ENCODE measurements around the gene AFAP1L2. TPM values are rescaled to one million over a fixed set of nuclear protein-coding genes. Genes with fewer than 3 reads are reported as not detected.

Gene AFAP1L2
- total RNA-seq, 1 donor from 2014 or later, result 0.98 TPM

GRCh38 chr10:114408112-114408967, 4.0 kb upstream of the AFAP1L2 start:
- no peak for DNase-seq (ENCODE audit: low spot score, unreplicated experiment)
- Mint-ChIP-seq H3K9me3 (ENCODE audit: low read depth) (no peaks in the 10 kb centered on the region), H3K4me1 (ENCODE audit: low read depth) (peaks cover 3% of the 10 kb centered on the region), H3K27me3 (peaks cover 77% of the 10 kb centered on the region), H3K27ac (no peak overlapping the region), H3K36me3 (ENCODE audit: insufficient read depth) (no peaks in the 10 kb centered on the region), H3K4me3 (ENCODE audit: low read depth) (no peak overlapping the region)
- TF ChIP-seq CTCF (IDR thresholded peaks at IDR 0.05; ENCODE audit: unreplicated experiment), result no peak

GRCh38 chr10:114406455-114406854, 2.2 kb upstream of the AFAP1L2 start:
- Mint-ChIP-seq H3K27me3 (peaks cover 85% of the 10 kb centered on the region), H3K9me3 (ENCODE audit: low read depth) (no peaks in the 10 kb centered on the region), H3K4me1 (ENCODE audit: low read depth) (peaks cover 6% of the 10 kb centered on the region), H3K36me3 (ENCODE audit: insufficient read depth) (no peaks in the 10 kb centered on the region), H3K27ac (no peak overlapping the region), H3K4me3 (ENCODE audit: low read depth) (no peak overlapping the region)
- no peak for TF ChIP-seq CTCF (IDR thresholded peaks at IDR 0.05; ENCODE audit: unreplicated experiment)
- DNase-seq (ENCODE audit: low spot score, unreplicated experiment), result no peak

GRCh38 chr10:114405011-114405350, 679 bp upstream of the AFAP1L2 start:
- Mint-ChIP-seq H3K4me3 (ENCODE audit: low read depth) (peak overlapping the region; percentile 72), H3K9me3 (ENCODE audit: low read depth) (no peaks in the 10 kb centered on the region), H3K27ac (no peak overlapping the region), H3K4me1 (ENCODE audit: low read depth) (peaks cover 6% of the 10 kb centered on the region), H3K27me3 (peaks cover 87% of the 10 kb centered on the region), H3K36me3 (ENCODE audit: insufficient read depth) (no peaks in the 10 kb centered on the region)
- no peak for TF ChIP-seq CTCF (IDR thresholded peaks at IDR 0.05; ENCODE audit: unreplicated experiment)
- no peak for DNase-seq (ENCODE audit: low spot score, unreplicated experiment)

GRCh38 chr10:114403541-114404161, 651 bp downstream of the AFAP1L2 start:
- Mint-ChIP-seq H3K4me1 (ENCODE audit: low read depth) (peaks cover 6% of the 10 kb centered on the region), H3K27me3 (peaks cover 87% of the 10 kb centered on the region), H3K4me3 (ENCODE audit: low read depth) (peak overlapping the region; percentile 66), H3K9me3 (ENCODE audit: low read depth) (no peaks in the 10 kb centered on the region), H3K27ac (no peak overlapping the region), H3K36me3 (ENCODE audit: insufficient read depth) (no peaks in the 10 kb centered on the region)
- TF ChIP-seq CTCF (IDR thresholded peaks at IDR 0.05; ENCODE audit: unreplicated experiment), result peak; percentile 29
- DNase-seq (ENCODE audit: low spot score, unreplicated experiment), result no peak

GRCh38 chr10:114402871-114403540, 1.3 kb downstream of the AFAP1L2 start:
- Mint-ChIP-seq H3K4me3 (ENCODE audit: low read depth) (peak overlapping the region; percentile 66), H3K9me3 (ENCODE audit: low read depth) (no peaks in the 10 kb centered on the region), H3K27me3 (peaks cover 87% of the 10 kb centered on the region), H3K4me1 (ENCODE audit: low read depth) (peaks cover 6% of the 10 kb centered on the region), H3K36me3 (ENCODE audit: insufficient read depth) (no peaks in the 10 kb centered on the region), H3K27ac (no peak overlapping the region)
- no peak for TF ChIP-seq CTCF (IDR thresholded peaks at IDR 0.05; ENCODE audit: unreplicated experiment)
- DNase-seq (ENCODE audit: low spot score, unreplicated experiment), result no peak

Measured in progenitor cell of endocrine pancreas (in vitro differentiated cells).